ENCODE measurements around the gene RBM5.

The RBM5 gene

DNA sequence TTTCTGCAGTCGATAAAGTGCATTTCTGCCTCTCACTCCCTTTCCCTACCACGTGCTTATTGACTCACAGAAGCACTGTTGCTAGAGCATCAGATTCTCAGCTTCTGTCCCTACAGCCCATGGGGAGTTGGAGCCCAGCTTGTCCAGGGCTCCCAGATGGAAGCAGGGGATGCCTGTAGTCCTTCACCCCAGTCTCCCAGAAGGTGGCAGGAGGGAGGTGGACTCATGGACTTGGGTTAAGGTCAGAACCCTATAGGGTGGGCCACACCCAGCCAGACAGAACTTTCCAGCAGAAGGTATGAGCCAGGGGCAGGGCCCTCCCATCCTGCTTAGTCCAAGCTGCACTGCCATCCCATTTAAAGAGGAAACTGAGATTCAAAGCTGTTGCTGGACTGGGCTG is 33.4 kb downstream of the RBM5 start:
- no peak for DNase-seq

DNA sequence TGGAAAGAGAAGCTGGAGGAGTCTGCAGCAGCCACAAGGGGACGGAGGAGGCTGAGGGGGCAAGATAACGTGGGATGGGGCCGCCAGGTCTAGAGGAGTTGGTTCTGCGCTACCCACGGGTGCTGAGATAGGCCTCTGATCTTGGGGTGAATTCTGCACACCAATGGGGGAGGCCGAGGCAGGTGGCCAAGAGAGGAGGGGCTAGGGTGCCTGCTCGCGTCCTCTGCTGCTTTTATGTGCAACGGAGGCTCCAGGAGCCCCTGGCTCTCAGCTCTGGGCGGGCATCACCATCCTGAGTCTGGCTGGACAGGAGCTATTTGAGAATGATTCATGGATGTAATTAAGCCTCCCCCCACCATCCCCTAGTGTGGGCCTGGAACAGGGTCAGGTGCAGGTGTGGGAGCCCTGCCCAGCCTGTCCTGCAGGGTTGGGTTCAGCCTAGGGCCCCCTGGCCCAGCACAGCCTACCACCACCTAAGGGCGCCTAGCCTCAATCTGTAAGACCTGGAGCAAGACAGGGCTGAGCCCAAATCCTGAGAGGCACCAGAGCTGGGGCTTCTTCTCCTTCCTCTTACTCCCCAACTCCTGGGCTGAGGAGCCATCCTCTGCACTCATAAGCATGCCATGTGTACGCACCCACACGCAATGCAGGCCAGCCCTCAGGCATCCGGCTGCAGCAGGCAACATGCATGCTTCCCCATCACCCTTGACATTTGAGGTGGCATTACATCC is 34.1 kb downstream of the RBM5 start:
- no peak for DNase-seq

- DNase-seq, result no peak
Measured at GRCh38 chr3:50123394-50124051, 34.8 kb downstream of the RBM5 start.

GRCh38 chr3:50124052-50124799 is 35.5 kb downstream of the RBM5 start:
- DNase-seq, result no peak

DNA sequence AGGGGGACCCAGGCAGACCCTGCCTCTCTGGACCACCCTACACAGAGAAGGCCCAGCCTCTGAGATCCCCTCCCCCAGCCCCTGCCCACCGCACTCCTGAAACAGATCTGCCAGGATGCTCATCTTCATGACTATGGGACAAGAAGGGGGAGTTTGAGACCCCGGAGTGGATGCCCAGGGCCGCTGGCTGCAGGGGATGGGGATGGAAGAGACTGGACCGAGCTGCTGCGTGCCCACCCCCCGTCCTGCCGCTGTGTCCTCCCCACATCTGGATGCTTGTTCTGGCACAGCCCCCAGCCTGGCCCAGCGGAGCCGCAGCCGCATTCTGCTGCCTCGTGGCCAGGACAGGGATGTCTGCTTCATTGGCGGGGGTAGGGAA is 36.1 kb downstream of the RBM5 start:
- DNase-seq, result no peak

DNA sequence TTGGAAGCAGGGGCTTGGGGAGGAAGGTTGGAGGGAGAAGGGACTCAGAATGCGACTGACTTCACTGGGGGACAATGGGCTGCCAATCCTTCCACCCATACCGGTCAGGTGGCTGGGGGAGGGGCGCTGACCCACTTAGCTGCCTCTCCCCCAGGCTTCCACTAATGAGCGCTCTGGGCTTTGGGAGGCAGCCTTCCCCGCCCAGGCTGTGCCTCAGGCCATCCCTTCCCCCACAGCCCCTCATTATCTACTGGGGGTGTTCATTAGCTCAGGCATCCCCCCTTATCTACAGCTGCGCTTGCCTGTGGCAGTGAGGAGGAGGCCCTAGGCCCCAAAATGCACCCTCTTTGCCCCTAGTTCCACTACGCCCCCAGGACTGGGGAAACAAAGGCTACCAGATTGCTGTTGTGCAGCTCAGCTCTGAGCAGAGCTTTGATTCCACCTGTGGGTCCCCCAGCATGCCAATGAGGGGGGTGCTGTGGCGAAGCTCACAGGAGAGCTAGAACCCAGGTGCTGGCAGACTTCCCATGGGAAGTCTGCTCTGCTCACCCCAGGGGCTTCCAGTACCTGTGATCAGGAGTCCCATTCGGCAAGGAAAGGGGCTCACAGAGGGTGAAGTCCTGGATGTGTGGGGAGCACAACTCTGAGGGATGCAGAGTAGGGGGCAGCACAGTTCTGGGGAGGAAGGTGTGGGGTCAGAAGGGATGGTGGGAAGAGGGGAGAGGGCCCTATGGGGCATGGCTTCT is 37.0 kb downstream of the RBM5 start:
- DNase-seq, result no peak

DNA sequence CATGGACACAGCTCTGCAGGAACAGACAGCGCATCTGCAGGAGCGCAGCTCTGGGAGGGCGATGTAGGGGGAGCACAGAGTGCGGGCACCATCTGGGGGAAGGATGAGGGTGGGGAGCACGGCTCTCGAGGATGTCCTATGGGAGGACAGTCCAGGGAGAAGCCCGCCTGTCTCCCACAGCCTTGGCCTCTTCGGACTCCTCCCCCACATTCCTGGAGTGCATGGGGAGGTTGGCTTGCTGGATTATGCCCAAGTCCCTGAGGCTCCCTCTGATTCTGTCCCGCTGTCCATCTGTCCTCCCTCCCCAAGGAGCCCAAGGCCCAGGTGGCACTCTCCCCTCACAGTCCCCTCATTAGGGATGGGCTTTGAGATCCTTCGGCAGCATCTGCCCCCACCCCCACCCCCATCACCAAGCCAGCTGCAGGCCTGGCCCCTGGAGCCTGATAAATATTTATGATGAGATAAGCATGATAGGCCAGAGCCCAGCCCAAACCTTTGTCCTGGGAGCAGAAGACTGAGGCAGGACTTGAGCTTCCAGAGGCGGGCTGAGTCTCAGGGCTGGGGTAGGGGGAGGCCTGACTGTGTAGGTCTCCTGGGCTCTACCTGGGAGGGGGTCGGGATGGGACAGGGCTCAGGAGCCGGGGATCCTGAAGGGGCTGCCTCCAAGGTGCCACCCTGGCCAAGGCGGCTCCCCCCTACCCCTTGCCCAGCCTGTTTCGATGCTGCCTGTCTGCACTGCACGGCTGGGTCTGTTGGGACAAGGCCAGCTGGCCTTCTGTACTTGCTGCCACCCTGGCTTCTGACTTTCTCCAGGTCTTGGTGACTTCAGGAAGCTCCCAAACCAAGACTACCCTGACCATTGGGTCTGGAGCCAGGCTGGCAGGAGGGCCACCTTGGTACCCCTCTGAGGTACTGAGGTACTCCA is 37.8 kb downstream of the RBM5 start:
- DNase-seq, result no peak

DNA sequence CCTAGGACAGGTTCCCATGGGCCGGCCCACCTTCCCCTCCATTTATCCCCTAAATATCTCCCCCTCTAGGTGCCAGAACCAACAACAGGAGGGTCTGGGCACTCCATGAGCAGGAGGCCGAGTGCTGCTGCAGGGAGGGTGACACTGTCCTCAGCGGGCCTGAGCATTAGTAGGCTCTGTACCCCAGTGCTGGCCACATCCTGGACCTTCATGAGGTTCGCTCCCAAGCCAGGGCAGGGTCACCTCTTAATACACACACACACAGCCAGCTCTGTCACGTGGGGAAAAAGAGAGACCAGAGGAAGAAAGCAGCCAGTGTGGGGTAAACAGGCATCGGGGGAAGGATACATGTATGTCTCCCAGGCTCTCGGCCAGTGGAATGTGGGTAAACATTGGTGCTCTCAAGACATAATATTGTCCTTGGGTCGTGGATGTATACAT is 38.6 kb downstream of the RBM5 start:
- no peak for DNase-seq

- no peak for DNase-seq
Measured at GRCh38 chr3:50128001-50128400, 39.3 kb downstream of the RBM5 start.

GRCh38 chr3:50130436-50130835 is 41.7 kb downstream of the RBM5 start:
- DNase-seq, result no peak

- no peak for DNase-seq
Measured at GRCh38 chr3:50132421-50133282, 43.9 kb downstream of the RBM5 start.

GRCh38 chr3:50133283-50133615 is 44.5 kb downstream of the RBM5 start:
- no peak for DNase-seq

DNA sequence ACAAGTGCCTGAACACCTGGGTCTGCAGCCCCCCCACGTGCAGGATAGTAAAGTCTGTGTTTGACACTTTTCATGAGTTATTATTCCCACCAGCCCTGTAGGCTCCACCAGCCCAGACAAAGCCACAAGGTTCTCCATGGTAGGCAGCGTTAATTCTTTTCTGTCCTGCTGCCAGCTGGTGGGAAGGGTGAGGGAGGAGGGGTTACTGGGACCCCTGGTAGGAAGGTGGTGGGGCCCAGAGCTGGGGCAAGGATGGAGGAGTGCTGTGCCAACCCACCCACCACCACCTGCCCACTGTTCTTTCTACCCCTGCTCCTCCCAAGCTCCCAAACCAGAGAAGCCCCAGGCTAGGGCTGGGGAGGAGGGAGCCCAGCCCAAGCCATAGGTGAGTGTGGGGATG is 45.6 kb downstream of the RBM5 start:
- DNase-seq, result no peak

DNA sequence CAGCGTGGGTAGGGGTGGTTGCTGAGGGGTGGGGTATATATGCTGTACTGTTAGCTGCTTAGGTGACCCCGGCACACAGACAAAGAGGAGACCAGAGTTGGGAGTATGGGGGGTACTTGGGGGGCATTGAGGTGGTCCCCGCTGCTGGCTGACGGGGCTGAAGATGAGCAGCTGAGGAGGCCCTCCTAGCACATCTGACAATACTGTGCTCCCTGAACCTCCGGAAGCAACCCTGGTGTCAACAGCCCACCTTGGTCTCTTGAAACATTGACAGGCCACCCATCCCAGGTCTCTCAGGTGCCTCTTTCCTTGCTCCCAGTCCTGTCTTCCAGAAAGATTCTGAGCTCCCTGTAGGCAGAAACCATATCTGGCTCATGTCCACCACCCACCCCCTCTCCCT is 47.2 kb downstream of the RBM5 start:
- no peak for DNase-seq

- no peak for DNase-seq
Measured at GRCh38 chr3:50136714-50137405, 48.1 kb downstream of the RBM5 start.

GRCh38 chr3:50137531-50137930 is 48.8 kb downstream of the RBM5 start:
- DNase-seq, result no peak

DNA sequence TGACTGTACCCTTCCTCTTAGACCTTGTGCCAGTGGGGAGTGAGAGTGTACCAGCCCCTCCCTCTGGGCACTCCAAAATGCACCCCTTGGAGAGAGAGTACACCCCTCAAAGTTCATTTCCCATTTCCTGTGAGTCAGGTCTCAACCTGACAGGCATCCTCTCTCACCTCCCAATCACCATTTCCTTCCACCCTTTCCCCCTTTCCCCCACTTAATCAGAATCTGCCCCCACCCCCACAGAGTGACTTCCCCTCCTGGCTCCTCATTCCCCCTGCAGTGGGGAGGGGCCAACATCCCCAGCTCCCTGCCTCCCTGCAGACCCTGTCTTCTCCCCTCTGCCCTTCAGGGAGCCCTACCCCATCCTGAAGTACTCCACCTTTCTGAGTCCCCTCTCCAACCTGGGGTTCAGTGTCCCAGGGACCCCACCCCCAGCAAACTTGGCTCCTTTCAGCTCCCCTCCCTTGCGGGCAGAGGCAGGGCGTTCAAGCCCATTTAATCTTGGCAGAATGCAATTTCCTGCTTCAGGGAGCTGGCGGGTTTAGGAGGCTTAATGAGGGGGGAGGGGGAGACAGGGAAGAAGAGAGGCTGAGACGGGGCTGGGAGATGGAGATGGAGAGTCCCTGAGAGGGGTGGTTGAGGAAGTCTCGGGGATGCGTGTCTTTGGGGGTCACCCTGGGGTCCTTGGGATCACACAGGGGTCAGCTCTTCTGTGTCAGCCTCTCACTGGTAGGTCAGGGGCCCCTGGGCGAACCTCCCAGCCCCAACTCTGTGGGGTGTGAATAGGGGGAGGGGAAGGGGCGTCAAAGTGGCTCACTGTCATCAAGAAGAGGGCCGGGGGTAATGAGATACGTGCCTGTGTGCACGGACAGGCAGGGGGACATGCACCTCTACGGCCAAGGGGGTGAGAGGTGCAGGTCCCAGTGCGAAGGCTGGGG is 49.8 kb downstream of the RBM5 start:
- no peak for DNase-seq

DNA sequence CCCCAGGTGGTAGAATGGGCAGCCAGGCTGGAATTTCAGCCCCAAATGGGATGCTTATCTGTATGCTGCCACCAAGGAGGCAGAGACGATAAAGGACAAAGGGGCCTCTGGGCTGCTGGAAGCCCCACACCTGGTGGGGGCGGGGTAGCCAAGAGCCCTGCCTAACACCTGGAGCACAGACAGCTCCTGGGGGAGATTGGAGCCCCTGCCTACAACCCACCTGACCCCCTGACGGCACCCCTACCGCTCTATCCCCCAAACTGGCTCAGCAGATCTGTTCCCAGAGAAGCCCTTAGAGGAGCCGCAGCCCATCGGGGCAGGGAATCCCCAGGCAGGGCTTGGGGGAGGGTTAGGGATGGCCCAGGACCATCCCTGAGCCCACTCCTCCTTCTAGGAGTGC is 50.6 kb downstream of the RBM5 start:
- no peak for DNase-seq

DNA sequence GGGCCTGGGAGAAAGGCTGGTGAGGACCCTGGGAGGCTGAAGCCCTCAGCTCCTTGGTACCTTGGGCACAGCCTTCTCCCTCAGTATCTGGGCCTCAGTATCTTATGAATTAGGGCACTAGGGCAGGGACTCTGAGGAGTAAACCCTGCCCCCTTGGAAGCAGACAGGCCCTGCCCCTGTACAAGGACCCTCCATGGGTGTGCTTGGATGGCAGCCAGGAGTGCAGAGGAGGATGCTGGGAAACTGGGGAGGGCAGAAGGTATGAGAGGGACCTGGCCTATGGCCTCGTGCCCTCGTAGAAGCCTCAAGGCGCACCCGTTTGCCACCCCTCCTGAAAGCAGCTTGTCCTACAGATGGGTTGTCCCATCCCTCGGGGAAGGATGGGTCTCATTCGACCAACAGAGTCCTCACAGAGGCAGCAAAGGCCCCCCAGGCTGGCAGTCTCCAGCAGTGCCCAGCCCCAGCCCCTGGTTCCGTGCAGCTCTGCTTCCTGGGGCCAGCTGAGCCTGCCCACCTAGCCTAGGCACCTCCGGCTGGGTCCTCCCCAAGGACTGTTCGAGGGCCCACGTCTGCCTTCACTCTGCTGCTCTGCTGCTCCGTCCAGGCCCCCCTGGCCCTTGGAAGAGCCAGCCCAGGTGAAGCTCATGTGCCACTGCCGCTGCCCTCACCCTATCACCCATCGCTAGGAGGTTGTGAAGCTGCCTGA is 51.2 kb downstream of the RBM5 start:
- DNase-seq, result no peak
